IMR-90 (cell line): ENCODE results near the gene PADI1. TPM values are rescaled to one million over a fixed set of nuclear protein-coding genes. Genes with fewer than 3 reads are reported as not detected.

Experiments used
- ATAC-seq: fragments of 200-7000 bp; cut with Tn5 transposase; 2 replicates; pipeline ENCODE4 v1.9.1; 2020; ENCODE audit warnings: low read depth, mild to moderate bottlenecking, moderate library complexity
- BruUV-seq: library from RNA; stranded (reverse); fragments of 400-500 nt; replicated peaks from 2 replicates; lab custom pipeline; 2021; lab: Mats Ljungman, UMichigan
- CTCF ChIA-PET: fragments of 300-600 bp; formaldehyde crosslinking; extraction: SDS; loops from one replicate; lab custom pipeline; 2021; ENCODE audit warnings: antibody characterized with exemption; lab: Yijun Ruan, JAX
- POLR2A ChIA-PET: fragments of 300-600 bp; sonication (Branson Sonifier 250); formaldehyde crosslinking; loops from one replicate; lab custom pipeline; 2022; ENCODE audit warnings: antibody characterized with exemption; ENCODE audit not compliant: unreplicated experiment; lab: Charles Lee
- DNase-seq: peaks from one replicate; pipeline ENCODE4 v3.0.0; 2013
- H2AFZ ChIP-seq: replicated peaks from 2 replicates; pipeline ENCODE3; 2013; ENCODE audit warnings: low read length, mild to moderate bottlenecking; ENCODE audit not compliant: poor library complexity
- H2AK5ac ChIP-seq: 2 replicates; pipeline ENCODE4 v1.6.1; 2013; ENCODE audit warnings: low read depth, low read length, inconsistent platforms
- H2AK9ac ChIP-seq: replicated peaks from 2 replicates; pipeline ENCODE3; 2013; ENCODE audit warnings: mild to moderate bottlenecking, low read depth, low read length, moderate library complexity; ENCODE audit not compliant: poor library complexity
- H2BK120ac ChIP-seq: 2 replicates; pipeline ENCODE4 v1.6.1; 2013; ENCODE audit warnings: low read depth, low read length, inconsistent platforms
- H2BK15ac ChIP-seq: 3 replicates; pipeline ENCODE4 v1.6.1; 2013; ENCODE audit warnings: low read depth, low read length, inconsistent platforms
- H2BK20ac ChIP-seq: 2 replicates; pipeline ENCODE4 v1.6.1; 2013; ENCODE audit warnings: low read depth, mild to moderate bottlenecking, inconsistent platforms, low read length, moderate library complexity
- H2BK5ac ChIP-seq: 2 replicates; pipeline ENCODE4 v1.6.1; 2013; ENCODE audit warnings: mild to moderate bottlenecking, low read depth, low read length, inconsistent platforms; ENCODE audit not compliant: poor library complexity, severe bottlenecking
- H3K14ac ChIP-seq: replicated peaks from 2 replicates; pipeline ENCODE4 v1.6.1; 2013; ENCODE audit warnings: low read depth, low read length, inconsistent platforms
- H3K18ac ChIP-seq: 2 replicates; pipeline ENCODE4 v1.6.1; 2013; ENCODE audit warnings: low read depth, low read length, control low read depth
- H3K23ac ChIP-seq: 2 replicates; pipeline ENCODE4 v1.6.1; 2013; ENCODE audit warnings: low read depth, low read length, inconsistent platforms
- H3K27ac ChIP-seq: 2 replicates; pipeline ENCODE4 v1.5.1; 2013; ENCODE audit warnings: mild to moderate bottlenecking, control low read depth, low read length; ENCODE audit not compliant: insufficient read depth
- H3K27me3 ChIP-seq: 2 replicates; pipeline ENCODE4 v1.6.1; 2013; ENCODE audit warnings: low read length; ENCODE audit not compliant: control insufficient read depth, insufficient read depth
- H3K36me3 ChIP-seq: 2 replicates; pipeline ENCODE4 v1.6.1; 2013; ENCODE audit warnings: low read length, mixed read lengths; ENCODE audit not compliant: control insufficient read depth, insufficient read depth
- H3K4ac ChIP-seq: 2 replicates; pipeline ENCODE4 v1.6.1; 2013; ENCODE audit warnings: low read depth, low read length, inconsistent platforms
- H3K4me1 ChIP-seq: 2 replicates; pipeline ENCODE4 v1.6.1; 2013; ENCODE audit warnings: low read length, mixed read lengths; ENCODE audit not compliant: control insufficient read depth, insufficient read depth
- H3K4me2 ChIP-seq: 2 replicates; pipeline ENCODE4 v1.6.1; 2013; ENCODE audit warnings: low read depth, mild to moderate bottlenecking, control low read depth, low read length, moderate library complexity
- H3K4me3 ChIP-seq: 2 replicates; pipeline ENCODE4 v1.5.1; 2013; ENCODE audit warnings: low read depth, mild to moderate bottlenecking, control low read depth, low read length, moderate library complexity; ENCODE audit not compliant: insufficient read depth
- H3K56ac ChIP-seq: 2 replicates; pipeline ENCODE4 v1.6.1; 2013; ENCODE audit warnings: low read length, inconsistent platforms; ENCODE audit not compliant: insufficient read depth; ENCODE audit errors: extremely low read depth
- H3K79me1 ChIP-seq, 2 experiments: 2 replicates each; pipeline ENCODE4 v1.6.1; 2013; ENCODE audit warnings: low read length in 2 of 2, inconsistent platforms in 1 of 2, low read depth in 1 of 2
- H3K9ac ChIP-seq: 2 replicates; pipeline ENCODE4 v1.6.1; 2013; ENCODE audit warnings: low read depth, low read length, control low read depth
- H3K9me1 ChIP-seq: 2 replicates; pipeline ENCODE4 v1.6.1; 2013; ENCODE audit warnings: low read length, inconsistent platforms; ENCODE audit not compliant: insufficient read depth
- H3K9me3 ChIP-seq: 2 replicates; pipeline ENCODE4 v1.6.1; 2013; ENCODE audit warnings: low read length; ENCODE audit not compliant: control insufficient read depth, insufficient read depth
- H4K20me1 ChIP-seq: 2 replicates; pipeline ENCODE4 v1.6.1; 2013; ENCODE audit warnings: low read length, inconsistent platforms; ENCODE audit not compliant: insufficient read depth
- H4K5ac ChIP-seq: 2 replicates; pipeline ENCODE4 v1.6.1; 2013; ENCODE audit warnings: mild to moderate bottlenecking, low read depth, low read length, control low read depth
- H4K8ac ChIP-seq, 2 experiments: 2 replicates each; pipeline ENCODE4 v1.6.1; 2013; ENCODE audit warnings: low read depth in 2 of 2, low read length in 2 of 2, control low read depth in 1 of 2, inconsistent platforms in 1 of 2
- H4K91ac ChIP-seq: 2 replicates; pipeline ENCODE4 v1.6.1; 2013; ENCODE audit warnings: low read depth, low read length, inconsistent platforms; ENCODE audit not compliant: insufficient read depth
- BHLHE40 ChIP-seq: fragments of 150-350 bp; IDR thresholded peaks from 2 replicates; pipeline ENCODE4 v1.6.1; 2016; ENCODE audit warnings: mild to moderate bottlenecking, low read depth, low read length
- CEBPB ChIP-seq: IDR thresholded peaks from 2 replicates; pipeline ENCODE4 v1.6.1; 2012; ENCODE audit warnings: low read depth, low read length, improper control_type of control experiment
- CTCF ChIP-seq: conservative IDR thresholded peaks from 2 replicates; pipeline ENCODE4 v1.5.1; 2012; ENCODE audit warnings: mild to moderate bottlenecking, low read depth, low read length, improper control_type of control experiment
- ELK1 ChIP-seq: fragments of 150-350 bp; IDR thresholded peaks from 2 replicates; pipeline ENCODE4 v1.6.1; 2016; ENCODE audit warnings: low read depth, mild to moderate bottlenecking, low read length, moderate library complexity, borderline replicate concordance
- FOS ChIP-seq: fragments of 150-350 bp; IDR thresholded peaks from 2 replicates; pipeline ENCODE4 v1.6.1; 2016; ENCODE audit warnings: low read depth, low read length
- MXI1 ChIP-seq: IDR thresholded peaks from 2 replicates; pipeline ENCODE4 v1.6.1; 2012; ENCODE audit warnings: low read depth, mild to moderate bottlenecking, low read length, moderate library complexity, borderline replicate concordance
- NFE2L2 ChIP-seq: fragments of 150-350 bp; IDR thresholded peaks from 2 replicates; pipeline ENCODE4 v1.6.1; 2016; ENCODE audit warnings: low read depth, mild to moderate bottlenecking, low read length
- POLR2A ChIP-seq: IDR thresholded peaks from 2 replicates; pipeline ENCODE4 v1.6.1; 2012; ENCODE audit warnings: mild to moderate bottlenecking, low read depth, low read length
- RAD21 ChIP-seq: IDR thresholded peaks from 2 replicates; pipeline ENCODE4 v1.6.1; 2012; ENCODE audit warnings: low read length, improper control_type of control experiment
- RCOR1 ChIP-seq: IDR thresholded peaks from 2 replicates; pipeline ENCODE4 v1.6.1; 2012; ENCODE audit warnings: mild to moderate bottlenecking, low read length, improper control_type of control experiment; ENCODE audit not compliant: insufficient replicate concordance
- RFX5 ChIP-seq: IDR thresholded peaks from 2 replicates; pipeline ENCODE4 v1.8.0; 2012; ENCODE audit warnings: low read depth, mild to moderate bottlenecking, low read length, moderate library complexity
- SMC3 ChIP-seq: fragments of 150-350 bp; IDR thresholded peaks from 2 replicates; pipeline ENCODE4 v1.6.1; 2016; ENCODE audit warnings: low read depth, mild to moderate bottlenecking, antibody characterized with exemption, low read length, moderate library complexity
- USF2 ChIP-seq: fragments of 150-350 bp; IDR thresholded peaks from 2 replicates; pipeline ENCODE4 v1.6.1; 2017; ENCODE audit warnings: mild to moderate bottlenecking, antibody characterized with exemption, low read length, low read depth
- WGBS, 2 experiments: methylation state at CpG; one replicate each; pipeline versions ENCODE4 v1.1.5 to v1.1.7; 2013; ENCODE audit warnings: missing lambda C conversion rate in 2 of 2; ENCODE audit not compliant: insufficient read length in 1 of 2; ENCODE audit errors: extremely low coverage in 2 of 2; 5-methylcytosine and 5-hydroxymethylcytosine counted together
- dilution Hi-C: fragments of 300-500 bp; cut with HindIII; formaldehyde crosslinking; loops from one replicate; pipeline ENCODE4 v1.14.3; 2018; ENCODE audit warnings: low sequenced_read_pairs; ENCODE audit not compliant: unreplicated experiment
- in situ Hi-C: fragments of 300-500 bp; cut with MboI; formaldehyde crosslinking; loops from 3 replicates; pipeline ENCODE4 v1.14.3; 2019; ENCODE audit warnings: low sequenced_read_pairs, inconsistent platforms, mixed read lengths
- intact Hi-C: fragments of 100-400 bp; cut with micrococcal nuclease; formaldehyde crosslinking; loops from 2 replicates; pipeline ENCODE4 v1.10.0; 2022
- polyA plus RNA-seq, 3 experiments: library from polyadenylated mRNA; depleted of rRNA; stranded (reverse); fragments of >200 nt; gene quantifications; 2 replicates each; pipeline ENCODE4 v1.2.3, GENCODE V29; 2012; ENCODE audit warnings: low replicate concordance in 1 of 3
- total RNA-seq: library from RNA; depleted of rRNA; stranded (reverse); fragments of >200 nt; gene quantifications from 2 replicates; pipeline ENCODE4 v1.2.3, GENCODE V29; 2012

Gene PADI1
- total and polyA plus RNA-seq, 2 of the 4 experiments (the other 2 are of a cell fraction): 0.17 TPM; not detected in 1

GRCh38 chr1:17244821-17245740, 40.2 kb downstream of the PADI1 start:
- Histone ChIP-seq H3K9me3 (no peaks in the 10 kb centered on the region), H2AK9ac (no peak overlapping the region), H4K8ac (no peak overlapping the region), H3K4me1 (no peaks in the 10 kb centered on the region), H3K4me2 (no peak overlapping the region), H3K27ac (no peak overlapping the region), H4K91ac (no peak overlapping the region), H2BK5ac (no peak overlapping the region), H4K5ac (no peak overlapping the region), H3K9ac (no peak overlapping the region), H3K23ac (no peak overlapping the region), H2BK20ac (no peak overlapping the region), H2BK15ac (no peak overlapping the region), H4K20me1 (no peaks in the 10 kb centered on the region), H3K9me1 (no peaks in the 10 kb centered on the region), H3K36me3 (no peaks in the 10 kb centered on the region), H2AFZ (peak overlapping the region; percentile 36), H3K27me3 (peaks cover 23% of the 10 kb centered on the region), H2AK5ac (no peak overlapping the region), H3K4me3 (no peak overlapping the region), H2BK120ac (no peak overlapping the region), H3K18ac (no peak overlapping the region), H3K14ac (no peak overlapping the region), H3K79me1 (no peaks in the 10 kb centered on the region), H3K4ac (no peak overlapping the region), H3K56ac (no peak overlapping the region)
- DNase-seq: no peak
- ATAC-seq: peak; percentile 70
- TF ChIP-seq BHLHE40: no peak
- no peak for TF ChIP-seq FOS
- TF ChIP-seq MXI1: no peak
- TF ChIP-seq RCOR1: no peak
- TF ChIP-seq CEBPB: no peak
- no peak for TF ChIP-seq RAD21
- TF ChIP-seq CTCF: no peak
- no peak for TF ChIP-seq SMC3
- no peak for TF ChIP-seq RFX5
- TF ChIP-seq NFE2L2: no peak
- TF ChIP-seq USF2: no peak
- TF ChIP-seq POLR2A: no peak
- TF ChIP-seq ELK1: no peak
- POLR2A ChIA-PET: no interaction called here
- in situ Hi-C loops: no loop called here
- intact Hi-C loops: loop anchor here (5.0 kb wide), 1 partner anchor 87 kb away; no protein-coding TSS in a partner anchor
- WGBS, 2 experiments: 54% methylated on average over 6 of the region's 14 CpGs; no CpG with 5 or more reads in 1 of the 2 experiments
- CTCF ChIA-PET: interaction anchor here (0.6 to 1.5 kb wide), 3 partner anchors 9 to 119 kb away, joined by 7 to 9 read pairs (median 8); no protein-coding TSS in a partner anchor
- dilution Hi-C loops: no loop called here
- BruUV-seq: no TSS peak
